Stimulated activated CD4-positive, alpha-beta T cell treated with anti-CD3 and anti-CD28 coated beads, Interleukin-12 subunit alpha, Interleukin-12 subunit beta, amount 100 ng/mL, for 4 hours (primary cell): ENCODE data around the gene AQP12A.

Experiments
- DNase-seq: peaks from one replicate; pipeline ENCODE4 v3.0.0-alpha.2; 2020

Gene AQP12A

DNA sequence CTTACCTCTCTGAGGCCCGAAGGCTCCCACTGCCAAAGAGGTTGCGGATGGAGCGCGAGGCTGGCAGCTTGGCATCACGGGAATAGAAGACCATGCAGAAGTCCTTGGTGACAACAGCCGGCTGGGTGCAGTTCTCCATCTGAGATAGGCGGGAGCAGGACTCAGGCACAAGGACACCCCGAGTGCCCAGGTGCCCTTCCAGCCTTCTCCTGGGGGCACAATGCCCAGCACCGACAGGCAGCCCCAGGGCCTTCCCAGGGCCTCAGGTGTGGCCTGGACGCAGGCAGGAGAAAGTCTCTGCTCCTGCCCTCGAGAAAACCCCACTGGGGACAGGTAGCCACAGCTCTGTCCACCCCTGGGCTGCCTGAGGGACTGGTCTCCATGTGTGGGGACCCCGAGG is 33.6 kb downstream of the AQP12A start:
- DNase-seq: no peak

DNA sequence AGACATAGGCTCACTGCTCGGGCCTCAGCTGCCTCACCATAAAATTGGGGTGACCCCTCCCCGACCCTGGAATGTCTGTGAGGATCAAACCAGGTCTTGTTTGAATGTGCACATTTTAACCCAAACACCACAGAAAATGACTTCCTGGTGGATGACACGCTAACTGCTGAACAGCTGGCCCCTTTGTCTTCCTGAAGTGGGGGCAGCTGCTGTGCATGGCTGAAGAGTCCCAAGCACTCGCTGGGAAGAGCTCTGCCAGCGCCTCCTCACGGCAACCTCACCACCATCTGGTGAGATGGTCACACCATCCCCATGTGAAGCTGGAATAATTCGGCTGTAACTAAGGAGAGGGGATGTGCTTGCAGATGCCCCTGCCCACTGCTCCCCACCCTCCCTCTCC is 34.0 kb downstream of the AQP12A start:
- no peak for DNase-seq

DNA sequence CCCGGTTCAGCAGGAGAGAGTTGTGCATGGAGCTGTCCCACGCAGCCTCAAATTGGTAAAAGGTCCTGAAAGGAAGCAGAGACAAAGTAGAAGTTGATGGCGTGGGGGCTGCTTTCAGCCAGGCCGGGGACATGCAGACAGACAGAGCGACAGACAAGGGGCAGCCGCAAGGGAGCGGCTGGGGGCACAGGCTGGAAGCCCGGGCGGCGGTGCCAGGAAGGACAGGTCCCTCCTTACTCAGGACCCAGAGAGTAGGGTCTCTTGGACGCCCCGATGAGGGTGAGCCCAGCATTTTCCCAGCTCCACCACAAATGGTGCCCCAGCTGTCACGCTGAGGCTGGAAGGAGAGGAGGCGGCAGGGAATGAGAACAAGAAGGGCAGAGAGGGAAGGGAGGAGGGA is 35.2 kb downstream of the AQP12A start:
- no peak for DNase-seq

DNA sequence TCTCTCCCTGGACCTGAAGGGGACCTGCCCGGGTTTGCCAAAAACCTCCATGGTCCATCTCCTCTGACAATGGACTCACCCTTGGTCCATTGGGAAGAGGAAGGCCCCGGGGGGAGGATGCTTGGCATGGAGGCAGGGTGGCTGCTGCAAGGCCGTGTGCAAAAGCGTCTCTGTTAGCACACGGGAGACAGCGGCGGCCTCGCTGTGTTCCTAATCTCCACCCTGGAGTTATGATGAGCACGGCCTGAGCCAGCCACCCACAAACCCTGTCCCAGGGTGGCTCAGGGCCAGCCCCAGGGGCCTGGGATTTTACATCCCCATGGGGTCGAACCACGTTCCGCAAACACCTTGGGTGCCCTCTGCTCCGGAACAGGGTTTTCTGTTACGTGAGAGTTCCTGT is 35.8 kb downstream of the AQP12A start:
- DNase-seq: no peak

DNA sequence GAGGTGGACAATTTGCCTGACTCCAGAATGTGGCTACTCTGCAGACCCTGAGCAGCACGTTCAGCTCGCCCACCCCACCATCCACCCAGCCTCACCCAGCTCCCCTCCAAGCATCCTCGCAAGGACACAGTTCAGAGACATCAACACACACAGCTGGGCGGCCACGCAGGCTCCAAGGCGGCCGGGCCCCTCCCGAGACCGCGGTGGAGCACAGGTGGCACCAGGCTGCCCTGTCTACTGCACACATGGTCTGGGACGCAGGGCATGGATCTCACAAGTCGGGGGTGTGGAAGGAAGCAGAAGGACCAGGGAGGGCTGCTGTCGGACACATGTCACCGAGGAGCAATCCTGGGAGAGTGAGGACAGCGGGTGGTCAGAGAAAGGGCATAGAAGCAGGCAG is 36.2 kb downstream of the AQP12A start:
- no peak for DNase-seq

DNA sequence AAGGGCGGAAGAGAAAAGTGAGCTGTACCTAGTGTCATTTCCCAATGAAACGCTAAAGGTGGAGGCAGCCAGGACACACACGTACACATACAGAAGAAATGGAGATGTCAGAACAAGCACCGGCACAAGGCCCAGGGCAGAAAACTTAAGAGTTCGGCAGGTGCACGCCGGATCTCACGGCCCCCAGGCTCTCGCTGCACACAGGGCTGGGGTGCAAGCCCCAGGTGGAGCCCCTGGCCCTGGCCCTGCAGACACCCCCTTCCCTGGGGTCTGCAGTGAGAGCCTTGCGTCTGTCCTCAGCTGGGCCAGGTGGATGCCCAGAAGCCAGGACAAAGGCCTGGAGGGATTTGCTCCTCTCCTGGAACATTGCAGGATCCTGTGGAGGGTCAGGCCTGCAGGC is 36.7 kb downstream of the AQP12A start:
- no peak for DNase-seq

DNA sequence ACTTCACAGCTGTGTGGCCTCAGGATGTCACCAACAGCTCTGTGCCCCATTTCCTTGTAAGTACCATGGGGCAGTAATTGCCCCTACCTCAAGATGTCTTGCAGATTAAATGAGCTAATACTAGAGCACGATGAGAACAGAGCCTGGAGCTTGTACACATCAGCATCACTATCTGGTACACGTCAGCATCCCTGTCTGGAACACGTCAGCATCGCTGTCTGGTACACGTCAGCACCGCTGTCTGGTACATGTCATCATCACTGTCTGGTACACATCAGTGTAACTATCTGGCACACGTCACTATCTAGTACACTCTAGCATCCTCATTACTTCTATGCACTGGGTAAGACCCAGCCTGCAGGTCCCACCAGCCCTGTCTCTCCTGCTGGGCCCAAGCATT is 37.2 kb downstream of the AQP12A start:
- DNase-seq: no peak

DNA sequence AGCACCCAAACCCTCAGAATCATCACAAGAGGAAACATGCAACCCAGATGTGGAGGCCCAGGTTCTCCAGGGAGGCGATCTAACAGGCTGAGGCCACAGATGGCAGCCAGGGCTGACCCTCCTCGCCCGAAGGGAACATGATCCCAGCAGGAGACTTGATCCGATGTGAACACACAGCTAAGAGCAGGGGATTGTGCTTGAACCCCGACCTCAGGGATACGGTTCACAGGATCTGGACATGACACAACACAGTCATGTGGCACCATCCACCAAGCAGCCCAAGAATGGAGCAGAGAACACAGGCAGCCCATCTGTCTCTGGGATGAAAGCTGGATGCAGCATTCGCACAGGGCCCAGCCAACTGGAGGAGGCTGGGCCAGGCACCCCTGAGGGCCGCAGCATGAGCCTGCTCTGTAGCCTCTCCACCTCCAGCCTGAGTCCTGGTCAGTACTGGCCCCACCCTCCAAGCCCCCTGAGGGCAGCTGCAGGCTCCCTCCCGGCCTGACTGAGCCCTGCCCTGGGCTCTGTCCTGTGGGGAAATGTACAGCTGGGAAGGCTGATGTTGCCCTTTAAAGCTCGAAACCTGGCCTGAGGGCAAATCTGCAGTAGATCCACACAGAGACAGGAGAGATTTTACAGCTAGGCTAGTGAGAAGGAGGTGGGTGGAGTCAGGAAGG is 39.0 kb downstream of the AQP12A start:
- no peak for DNase-seq

DNA sequence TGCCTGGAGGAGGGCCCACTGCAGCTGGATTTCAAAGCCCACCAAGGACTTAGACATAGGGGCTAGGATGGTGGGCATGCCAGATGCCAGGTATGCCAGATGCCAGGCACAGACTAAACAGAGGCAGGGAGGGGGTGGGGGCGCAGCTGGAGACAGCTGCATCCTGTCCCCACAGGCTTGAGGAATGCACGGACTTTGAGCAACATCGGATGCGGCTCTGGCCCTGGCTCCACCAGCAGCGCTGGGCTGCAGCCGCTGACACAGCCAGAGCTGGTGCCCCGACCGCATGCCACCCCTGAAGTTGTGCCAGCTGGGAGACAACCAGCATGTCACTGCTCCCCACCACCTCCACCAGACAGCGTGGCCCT is 39.5 kb downstream of the AQP12A start:
- DNase-seq: no peak

DNA sequence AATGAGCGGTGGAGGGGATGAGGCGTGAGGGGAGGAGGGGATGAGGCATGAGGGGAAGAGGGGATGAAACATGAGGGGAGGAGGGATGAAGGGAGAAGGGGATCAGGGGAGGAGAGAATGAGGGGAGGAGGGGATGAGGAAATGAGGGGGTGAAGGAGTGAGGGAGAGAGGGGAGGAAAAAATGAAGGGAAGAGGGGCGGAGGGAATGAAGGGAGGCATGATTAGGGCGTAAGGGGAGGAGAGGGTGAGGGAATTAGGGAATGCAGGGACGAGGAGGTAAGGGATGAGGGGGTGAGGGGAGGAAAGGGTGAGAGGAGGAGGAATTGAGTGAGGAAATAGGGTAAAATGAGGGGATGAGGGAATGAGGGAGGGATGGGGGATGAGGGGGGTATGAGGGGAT is 40.5 kb downstream of the AQP12A start:
- no peak for DNase-seq

DNA sequence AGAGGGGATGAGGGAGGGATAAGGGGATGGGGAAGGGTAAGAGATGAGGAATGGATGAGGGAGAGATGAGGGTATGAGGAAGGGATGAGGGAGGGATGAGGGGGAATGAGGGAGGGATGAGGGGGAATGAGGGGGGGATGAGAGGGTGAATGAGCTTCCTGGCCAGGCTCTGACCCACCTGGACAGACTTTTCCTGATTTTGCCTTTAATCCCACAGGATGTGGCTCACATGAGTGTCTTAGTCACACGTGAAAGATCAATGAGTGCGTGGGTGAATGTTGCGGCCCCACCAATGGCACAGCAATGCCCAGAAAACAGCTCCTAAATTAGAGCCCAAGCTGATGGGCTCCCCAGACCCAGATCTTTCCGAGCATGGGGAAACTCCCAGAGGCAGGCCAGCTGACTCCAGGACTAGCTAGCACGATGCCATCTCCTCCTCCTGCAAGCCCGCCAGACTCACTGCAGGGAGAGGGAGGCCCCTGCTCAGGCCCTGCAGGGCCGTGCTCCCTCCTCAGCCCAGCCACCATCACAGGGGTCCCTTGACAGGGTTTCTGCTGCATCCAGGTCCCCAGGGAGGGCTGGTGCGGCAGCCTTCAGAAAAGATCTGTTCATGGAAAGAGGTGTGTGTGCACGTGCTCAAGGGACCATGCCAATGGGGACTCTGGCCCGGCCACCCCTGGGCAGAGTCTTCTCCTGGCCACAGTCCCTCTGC is 41.4 kb downstream of the AQP12A start:
- DNase-seq: no peak

DNA sequence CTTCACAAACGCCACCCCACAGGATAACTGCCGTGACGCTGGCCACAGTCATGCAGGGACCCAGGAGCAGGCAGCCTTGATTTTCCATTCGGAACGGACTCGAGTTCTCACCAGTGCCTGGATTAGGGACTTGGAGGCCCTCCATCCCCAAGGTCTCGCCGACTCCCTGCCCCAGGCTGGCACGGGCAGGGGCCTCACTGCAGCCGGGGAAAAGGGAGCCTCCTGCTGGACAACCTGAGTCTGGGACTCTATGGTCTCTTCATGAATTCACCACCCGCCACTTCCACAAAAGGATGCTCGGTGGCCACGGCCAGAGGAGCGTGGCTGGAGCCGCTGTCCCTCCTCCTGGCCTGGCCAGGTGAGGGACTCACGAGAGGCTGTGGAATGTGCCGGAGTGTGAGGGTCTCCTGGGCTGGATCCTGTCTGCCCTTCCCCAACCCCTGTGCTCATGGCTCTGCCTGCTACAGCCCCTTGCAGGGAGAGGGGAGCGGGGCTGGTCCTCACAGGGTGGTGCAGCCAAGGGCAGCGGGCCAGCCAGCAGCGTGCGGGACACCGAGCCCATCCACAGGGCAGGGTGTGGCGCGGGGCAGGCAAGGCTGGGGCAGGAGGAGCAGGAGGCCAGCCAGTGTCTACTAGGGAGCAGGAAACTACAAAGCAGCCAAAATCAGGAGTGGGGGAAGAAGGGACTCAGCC is 42.3 kb downstream of the AQP12A start:
- DNase-seq: no peak

DNA sequence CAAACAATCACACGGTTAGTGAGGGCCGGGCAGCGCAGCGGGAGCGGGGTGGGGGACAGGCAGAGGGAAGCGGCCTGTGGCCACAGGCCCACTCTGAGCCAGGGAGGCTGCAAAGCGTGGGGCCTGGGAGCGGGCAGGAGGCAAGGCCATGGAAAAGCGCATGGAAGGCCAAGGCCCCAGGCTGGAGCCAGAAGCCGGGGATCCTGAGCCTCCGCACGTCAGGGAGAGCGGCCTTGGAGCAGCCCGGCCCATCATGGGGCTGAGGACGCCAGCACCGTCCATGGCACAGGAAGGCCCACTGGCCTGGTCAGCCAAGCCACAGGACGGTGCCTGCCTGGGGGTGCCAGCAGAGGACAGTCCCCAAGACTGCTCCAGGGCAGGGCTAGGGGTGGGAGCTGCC is 43.1 kb downstream of the AQP12A start:
- no peak for DNase-seq

DNA sequence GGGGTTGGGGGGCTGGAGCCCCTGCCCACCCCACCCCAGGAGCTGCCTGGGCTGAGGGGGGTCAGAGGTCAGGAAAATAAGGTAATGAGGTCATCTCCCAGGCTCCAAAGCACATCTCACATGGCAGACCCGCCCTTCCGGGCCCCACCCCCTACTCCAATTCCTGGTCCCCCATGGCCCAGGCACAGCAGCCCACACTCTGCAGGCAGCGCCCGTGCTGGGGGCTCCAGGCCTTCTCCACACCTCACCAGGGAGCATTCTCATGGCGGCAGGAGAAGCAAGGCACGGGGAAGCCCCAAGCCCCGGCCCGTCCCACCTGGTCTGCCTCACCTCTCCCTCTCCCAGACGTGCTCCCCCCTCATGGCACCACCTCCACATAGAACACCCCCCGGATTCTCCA is 43.8 kb downstream of the AQP12A start:
- DNase-seq: no peak

DNA sequence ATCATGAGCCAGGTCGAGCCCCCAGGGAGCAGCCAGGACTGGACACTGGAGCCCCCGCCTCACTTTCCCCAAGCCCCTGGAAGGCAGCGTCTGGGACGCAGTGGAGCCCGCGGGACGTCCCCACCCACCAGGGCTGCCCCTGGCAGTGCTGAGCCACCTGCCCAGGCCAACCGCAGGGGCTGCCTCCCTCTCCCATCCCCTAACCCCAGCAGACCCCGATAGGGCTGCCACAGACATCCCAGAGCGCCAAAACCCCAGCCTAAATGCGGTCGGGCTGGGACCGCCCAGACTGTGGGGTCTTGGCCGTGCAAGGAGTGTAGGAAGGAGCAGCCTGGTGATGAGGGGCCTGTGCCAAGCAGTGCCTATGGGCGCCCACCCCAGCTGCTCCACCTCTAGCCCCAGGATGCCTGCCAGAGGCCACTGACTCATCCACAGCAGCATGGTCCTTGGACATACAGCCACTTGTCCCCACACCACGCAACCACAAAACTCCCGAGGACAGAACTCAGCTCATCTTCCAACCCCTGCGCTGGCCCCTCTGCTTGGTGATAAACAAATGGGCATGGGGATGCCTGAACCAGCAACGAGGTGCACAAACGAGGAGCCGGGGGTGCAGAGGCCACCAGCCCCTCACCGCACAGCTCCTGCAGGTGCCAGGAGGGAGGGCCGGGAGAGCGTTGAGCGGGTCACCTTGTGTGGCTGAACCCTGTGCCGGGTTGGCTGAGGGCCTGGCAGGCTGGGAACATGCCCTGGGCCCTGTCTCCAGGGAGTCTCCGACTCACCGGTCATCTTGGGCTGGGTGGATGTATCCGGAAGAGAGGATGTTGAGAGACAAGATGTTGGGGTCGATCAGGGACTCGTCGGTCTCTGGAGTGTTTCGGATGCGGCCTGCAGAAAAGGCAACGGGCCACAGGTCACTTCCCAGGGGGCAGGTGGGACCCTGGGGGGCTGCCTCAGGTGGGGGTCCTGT is 44.9 kb downstream of the AQP12A start:
- DNase-seq: no peak

DNA sequence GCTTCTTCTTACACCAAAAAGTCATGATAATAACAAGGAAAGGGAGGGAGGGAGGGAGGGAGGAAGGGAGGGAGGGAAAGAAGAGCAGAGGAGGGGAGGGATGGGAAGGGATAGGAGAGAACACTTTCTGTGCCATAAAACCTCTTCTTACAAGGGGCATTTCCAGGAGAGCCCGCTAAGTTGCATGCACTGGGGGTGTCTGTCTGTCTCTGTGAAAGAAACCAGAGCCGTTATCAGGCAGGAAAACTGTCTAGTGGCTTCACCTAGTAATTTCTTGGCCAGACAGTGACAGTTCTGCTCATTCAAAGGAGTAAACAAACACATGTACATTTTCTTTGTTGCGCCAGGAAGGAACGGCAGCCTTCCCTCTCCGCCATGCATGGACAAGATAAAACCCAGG is 45.8 kb downstream of the AQP12A start:
- DNase-seq: no peak

DNA sequence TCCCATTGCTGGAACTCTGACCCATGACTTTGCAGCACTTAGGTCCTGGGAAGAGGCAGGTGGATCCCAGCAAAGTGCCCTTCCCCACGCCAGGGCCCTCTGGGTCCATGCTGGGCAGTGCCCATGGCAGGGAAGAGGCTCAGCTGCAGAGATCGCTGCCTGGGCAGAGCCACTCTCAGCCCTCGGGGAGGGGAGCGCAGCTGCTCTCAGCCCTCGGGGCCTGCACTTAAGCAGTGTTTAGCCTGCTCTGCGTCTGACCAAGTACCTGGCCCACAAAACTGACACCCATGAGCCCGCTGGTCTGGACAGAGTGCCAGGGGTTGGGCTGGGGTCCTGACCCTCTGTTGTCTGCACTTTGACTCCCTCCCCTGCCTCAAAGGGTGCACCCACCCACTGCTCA is 46.3 kb downstream of the AQP12A start:
- no peak for DNase-seq

DNA sequence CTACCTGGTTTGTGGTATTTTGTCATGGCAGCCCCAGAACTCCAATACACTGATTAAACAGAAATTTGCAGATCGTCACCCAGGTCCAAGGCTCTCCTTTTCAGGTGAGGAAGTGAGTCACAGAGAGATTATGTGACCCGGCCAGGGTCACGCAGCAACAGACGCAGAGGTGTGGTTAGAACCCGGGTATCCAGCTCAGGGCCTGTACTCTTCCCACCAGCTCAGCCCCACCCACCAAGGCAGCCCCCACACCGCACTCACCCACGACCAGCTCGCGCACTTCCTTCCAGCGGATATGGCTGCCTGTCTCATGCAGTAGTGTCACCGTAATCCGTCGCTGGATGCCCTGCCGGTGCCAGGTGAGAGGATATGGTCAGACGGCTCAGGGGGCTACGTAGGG is 48.1 kb downstream of the AQP12A start:
- DNase-seq: no peak

DNA sequence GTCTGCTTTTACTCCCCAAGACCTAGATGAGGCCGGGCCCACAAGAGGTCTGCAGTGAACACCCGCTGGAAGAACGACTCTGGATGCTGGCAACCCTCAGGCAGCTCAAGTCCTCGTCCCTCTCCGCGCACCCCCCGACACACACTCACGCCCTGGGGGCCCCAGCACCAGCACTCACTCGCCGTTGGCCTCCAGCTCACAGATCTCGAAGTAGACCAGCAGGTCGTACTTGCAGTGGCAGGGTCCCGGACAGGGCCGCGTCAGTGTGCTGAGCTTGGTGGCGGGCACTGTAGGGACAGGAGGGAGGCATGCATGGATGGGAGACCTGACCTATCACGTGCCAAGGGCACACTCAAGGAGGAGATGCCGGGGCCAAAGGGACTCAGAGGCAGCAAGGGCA is 49.4 kb downstream of the AQP12A start:
- DNase-seq: no peak

DNA sequence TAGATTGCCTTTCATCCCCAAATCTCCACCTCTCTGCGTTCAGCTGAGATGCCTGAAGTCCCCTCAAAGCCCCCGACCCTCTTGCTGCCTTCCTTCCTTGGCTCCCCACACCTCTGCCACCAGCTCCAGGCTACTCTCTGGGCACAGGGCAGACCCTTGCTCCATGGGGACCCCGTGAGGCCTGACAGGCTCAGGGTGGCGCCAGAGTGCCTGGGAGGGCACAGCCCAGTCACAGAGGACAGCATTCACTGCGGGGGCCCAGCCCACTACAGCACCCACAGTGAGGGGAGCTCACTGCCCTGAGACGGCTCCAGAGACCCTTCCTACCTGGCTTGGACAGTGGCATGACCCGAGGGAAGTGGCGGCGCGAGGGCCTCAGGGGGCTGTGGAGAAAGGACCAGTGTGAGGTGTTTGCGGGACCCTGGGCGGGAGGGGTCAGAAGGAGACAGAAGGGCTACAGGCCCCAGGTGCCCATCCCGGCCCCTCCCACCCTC is 51.0 kb downstream of the AQP12A start:
- no peak for DNase-seq

DNA sequence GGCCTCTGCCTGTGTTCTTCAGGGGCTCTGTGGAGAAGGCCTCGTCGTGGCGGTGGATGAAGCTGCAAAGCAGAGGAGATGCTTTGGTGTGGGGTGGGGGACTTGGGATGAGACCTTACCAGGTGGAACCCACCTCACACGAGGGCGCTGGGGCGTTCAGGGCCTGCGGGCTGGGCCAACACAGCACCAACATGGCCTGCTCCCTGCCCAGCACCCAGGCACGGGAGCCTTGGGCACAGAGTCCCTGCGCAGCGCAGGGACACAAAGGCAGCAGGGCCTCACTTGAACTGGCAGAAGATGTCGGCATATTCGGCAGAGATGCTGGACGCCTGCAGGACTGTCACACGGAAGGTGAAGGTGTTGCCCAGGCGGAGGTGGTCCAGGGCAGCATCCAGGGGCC is 53.8 kb downstream of the AQP12A start:
- no peak for DNase-seq

DNA sequence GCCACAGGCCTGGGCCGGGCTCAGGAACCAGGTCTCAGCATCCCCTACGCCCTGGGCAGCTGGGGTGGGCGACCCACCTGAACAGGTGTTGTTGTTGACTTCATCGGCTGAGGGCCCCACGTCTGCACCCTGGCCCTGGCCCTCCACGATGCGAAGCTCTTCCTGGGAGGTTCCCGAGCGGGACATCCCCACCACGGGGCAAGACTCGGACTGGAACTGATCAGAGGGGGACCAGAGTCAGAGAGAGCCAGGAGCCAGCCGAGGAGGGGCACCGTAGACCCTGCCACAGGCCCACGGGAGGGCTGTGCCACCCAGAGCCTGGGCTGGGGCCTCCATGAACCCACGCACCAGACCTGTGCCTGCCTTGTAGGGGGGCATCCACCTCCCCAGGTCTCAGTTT is 54.3 kb downstream of the AQP12A start:
- DNase-seq: no peak

DNA sequence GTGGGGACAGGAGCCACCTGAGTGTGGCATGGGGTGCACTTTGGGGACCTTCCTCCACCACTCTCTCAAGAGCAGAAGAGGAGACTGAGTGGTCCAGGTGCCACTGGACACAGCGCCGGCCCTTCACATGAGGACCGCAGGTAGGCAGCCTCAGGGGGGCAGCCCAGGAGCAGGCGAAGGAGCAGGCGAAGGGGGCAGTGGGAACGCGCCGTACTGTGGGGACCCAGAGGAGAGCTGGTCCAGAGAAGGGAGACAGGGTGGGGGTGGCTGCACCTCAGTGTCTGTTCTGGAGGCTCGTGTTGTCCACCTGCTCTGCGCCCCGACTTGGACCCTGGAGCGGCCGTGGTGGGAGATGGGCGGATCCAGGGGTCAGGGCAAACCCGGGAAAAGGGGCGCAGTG is 55.0 kb downstream of the AQP12A start:
- DNase-seq: no peak
